ENCODE measurements around the gene TRIP4. TPM values are rescaled to one million over a fixed set of nuclear protein-coding genes. Genes with fewer than 3 reads are reported as not detected.
"Not testable (repeated sequence)": the region's sequence is repeated elsewhere in the genome, so short reads cannot be mapped to it uniquely, and the experiment has no call there.

The TRIP4 gene
- polyA plus RNA-seq (2013, experiment 1 of 2) = 29.0 TPM
- polyA plus RNA-seq (2013, experiment 2 of 2) = 26.8 TPM

DNA sequence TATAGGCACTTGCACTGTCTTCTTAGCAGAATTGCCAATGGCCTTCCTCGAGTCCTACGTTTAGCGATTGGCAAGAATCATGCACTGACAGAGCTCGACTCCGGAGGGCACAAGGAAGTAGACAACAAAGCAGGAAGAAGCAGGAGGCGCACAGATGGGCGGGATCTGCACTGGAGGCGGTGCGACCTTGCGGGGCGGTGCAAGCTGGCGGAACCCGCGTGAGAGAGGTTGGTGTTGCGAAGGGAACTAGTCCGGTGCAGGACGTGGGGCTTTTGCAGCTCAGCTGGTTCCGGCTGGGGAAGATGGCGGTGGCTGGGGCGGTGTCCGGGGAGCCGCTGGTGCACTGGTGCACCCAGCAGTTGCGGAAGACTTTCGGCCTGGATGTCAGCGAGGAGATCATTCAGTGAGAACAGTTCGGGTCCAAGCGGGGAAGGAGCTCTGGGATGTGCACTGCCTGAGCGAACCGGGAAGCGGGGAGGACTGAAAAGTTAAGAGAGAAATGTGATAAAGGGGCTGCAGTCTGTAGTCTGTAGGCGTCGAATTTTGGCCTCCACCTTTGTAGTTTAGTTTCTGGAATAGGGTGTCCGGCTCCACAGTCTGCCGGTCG, at the start of gene TRIP4:
TSS of gene TRIP4 (plus strand) at position 275 of the 607 bp plus-strand sequence. CDS start at position 303, 28 bp downstream.
- WGBS, 2 experiments (ENCODE audit: insufficient coverage in 2 of 2) = 2% methylated on average over 28 to 30 of the region's 35 CpGs
- Histone ChIP-seq H3K4me3 (ENCODE audit: extremely low read depth, insufficient read depth, low read length, poor library complexity, severe bottlenecking) (peak within 1 kb of the TSS; percentile 92), H3K36me3 (ENCODE audit: control insufficient read depth, insufficient read depth, low read length) (peaks cover 1% of the 10 kb centered on the region), H3K27ac (ENCODE audit: low read depth, low read length, severe bottlenecking) (peak within 1 kb of the TSS; percentile 80), H3K4me1 (ENCODE audit: control insufficient read depth, insufficient read depth, low read length, poor library complexity, severe bottlenecking) (no peaks in the 10 kb centered on the region), H3K9me3 (ENCODE audit: control insufficient read depth, low read length) (no peaks in the 10 kb centered on the region)

GRCh38 chr15:64340355-64340754, 47.3 kb upstream of the TRIP4 start:
- Histone ChIP-seq H3K27ac (ENCODE audit: low read depth, low read length, severe bottlenecking) (no peak overlapping the region), H3K4me1 (ENCODE audit: control insufficient read depth, insufficient read depth, low read length, poor library complexity, severe bottlenecking) (no peaks in the 10 kb centered on the region), H3K9me3 (ENCODE audit: control insufficient read depth, low read length) (no peaks in the 10 kb centered on the region), H3K4me3 (ENCODE audit: extremely low read depth, insufficient read depth, low read length, poor library complexity, severe bottlenecking) (no peak overlapping the region), H3K36me3 (ENCODE audit: control insufficient read depth, insufficient read depth, low read length) (peaks cover 23% of the 10 kb centered on the region)
- 93 to 100% methylated on average over 1 of the region's 1 CpG for WGBS, 2 experiments (ENCODE audit: insufficient coverage in 2 of 2)

DNA sequence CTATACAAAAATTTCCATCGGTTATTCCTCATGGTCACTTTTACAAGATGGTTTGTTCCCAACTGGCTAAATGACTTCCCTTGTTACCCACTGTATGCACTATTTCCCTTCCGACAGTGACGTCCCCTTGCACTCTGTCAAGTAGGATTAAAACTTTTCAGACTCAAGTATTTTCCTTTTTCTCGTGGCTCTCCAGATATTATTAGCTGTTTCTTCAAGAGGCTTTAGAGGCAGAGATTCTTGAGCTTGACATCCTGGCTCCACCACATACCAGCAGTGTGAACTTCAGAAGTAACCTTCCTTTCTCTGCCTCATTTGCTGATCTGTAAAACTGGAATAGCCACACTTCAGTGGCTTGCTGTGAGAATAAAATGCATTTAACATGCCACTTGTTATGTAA, 45.7 kb upstream of the TRIP4 start:
- Histone ChIP-seq H3K36me3 (ENCODE audit: control insufficient read depth, insufficient read depth, low read length) (peaks cover 23% of the 10 kb centered on the region), H3K27ac (ENCODE audit: low read depth, low read length, severe bottlenecking) (no peak overlapping the region), H3K4me3 (ENCODE audit: extremely low read depth, insufficient read depth, low read length, poor library complexity, severe bottlenecking) (no peak overlapping the region), H3K4me1 (ENCODE audit: control insufficient read depth, insufficient read depth, low read length, poor library complexity, severe bottlenecking) (no peaks in the 10 kb centered on the region), H3K9me3 (ENCODE audit: control insufficient read depth, low read length) (no peaks in the 10 kb centered on the region)
- WGBS, 2 experiments (ENCODE audit: insufficient coverage in 2 of 2) = 85 to 91% methylated on average over 4 of the region's 4 CpGs

DNA sequence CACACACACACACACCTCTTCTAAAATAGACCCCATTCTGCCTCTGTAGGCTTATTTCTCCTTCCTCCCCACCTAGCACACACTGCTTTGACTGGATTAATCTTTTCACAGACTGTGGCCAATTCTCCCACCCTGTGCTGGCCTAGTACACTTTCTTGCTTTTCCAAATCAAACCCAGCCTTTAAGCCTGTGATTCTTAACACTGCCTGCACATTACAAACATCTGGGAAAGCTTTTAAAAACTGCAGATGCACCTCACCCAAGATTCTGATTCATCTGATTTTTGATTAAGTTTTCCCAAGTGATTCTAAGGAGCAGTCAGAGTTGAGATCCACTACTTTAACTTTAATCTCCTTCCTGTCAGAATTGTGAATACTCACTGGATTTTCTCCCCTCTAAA, 44.4 kb upstream of the TRIP4 start:
- no peaks in the 10 kb centered on the region for H3K9me3 ChIP-seq (ENCODE audit: control insufficient read depth, low read length)
- no peaks in the 10 kb centered on the region for H3K4me1 ChIP-seq (ENCODE audit: control insufficient read depth, insufficient read depth, low read length, poor library complexity, severe bottlenecking)
- no peak overlapping the region for H3K4me3 ChIP-seq (ENCODE audit: extremely low read depth, insufficient read depth, low read length, poor library complexity, severe bottlenecking)
- H3K27ac ChIP-seq (ENCODE audit: low read depth, low read length, severe bottlenecking) = no peak overlapping the region
- peaks cover 30% of the 10 kb centered on the region for H3K36me3 ChIP-seq (ENCODE audit: control insufficient read depth, insufficient read depth, low read length)

GRCh38 chr15:64343841-64344240, 43.8 kb upstream of the TRIP4 start:
- Histone ChIP-seq H3K9me3 (ENCODE audit: control insufficient read depth, low read length) (no peaks in the 10 kb centered on the region), H3K27ac (ENCODE audit: low read depth, low read length, severe bottlenecking) (no peak overlapping the region)
- 100% methylated on average over 1 of the region's 2 CpGs; no CpG with 5 or more reads in 1 of the 2 experiments for WGBS, 2 experiments (ENCODE audit: insufficient coverage in 2 of 2)

GRCh38 chr15:64344651-64345294, 42.9 kb upstream of the TRIP4 start:
- no peak overlapping the region for H3K27ac ChIP-seq (ENCODE audit: low read depth, low read length, severe bottlenecking)
- H3K9me3 ChIP-seq (ENCODE audit: control insufficient read depth, low read length) = no peaks in the 10 kb centered on the region
- no peaks in the 10 kb centered on the region for H3K4me1 ChIP-seq (ENCODE audit: control insufficient read depth, insufficient read depth, low read length, poor library complexity, severe bottlenecking)
- peaks cover 31% of the 10 kb centered on the region for H3K36me3 ChIP-seq (ENCODE audit: control insufficient read depth, insufficient read depth, low read length)
- H3K4me3 ChIP-seq (ENCODE audit: extremely low read depth, insufficient read depth, low read length, poor library complexity, severe bottlenecking) = no peak overlapping the region

More at GRCh38 chr15:64343841-64344240, 43.8 kb upstream of the TRIP4 start:
- no peak overlapping the region for H3K4me3 ChIP-seq (ENCODE audit: extremely low read depth, insufficient read depth, low read length, poor library complexity, severe bottlenecking)
- peaks cover 26% of the 10 kb centered on the region for H3K36me3 ChIP-seq (ENCODE audit: control insufficient read depth, insufficient read depth, low read length)
- H3K4me1 ChIP-seq (ENCODE audit: control insufficient read depth, insufficient read depth, low read length, poor library complexity, severe bottlenecking) = no peaks in the 10 kb centered on the region

GRCh38 chr15:64346242-64346641, 41.4 kb upstream of the TRIP4 start:
- H3K4me1 ChIP-seq (ENCODE audit: control insufficient read depth, insufficient read depth, low read length, poor library complexity, severe bottlenecking); H3K9me3 ChIP-seq (ENCODE audit: control insufficient read depth, low read length); H3K27ac ChIP-seq (ENCODE audit: low read depth, low read length, severe bottlenecking); H3K4me3 ChIP-seq (ENCODE audit: extremely low read depth, insufficient read depth, low read length, poor library complexity, severe bottlenecking): not testable (repeated sequence)
- H3K36me3 ChIP-seq (ENCODE audit: control insufficient read depth, insufficient read depth, low read length) = peaks cover 25% of the 10 kb centered on the region
- WGBS, 2 experiments (ENCODE audit: insufficient coverage in 2 of 2) = 90 to 100% methylated on average over 2 of the region's 6 CpGs

DNA sequence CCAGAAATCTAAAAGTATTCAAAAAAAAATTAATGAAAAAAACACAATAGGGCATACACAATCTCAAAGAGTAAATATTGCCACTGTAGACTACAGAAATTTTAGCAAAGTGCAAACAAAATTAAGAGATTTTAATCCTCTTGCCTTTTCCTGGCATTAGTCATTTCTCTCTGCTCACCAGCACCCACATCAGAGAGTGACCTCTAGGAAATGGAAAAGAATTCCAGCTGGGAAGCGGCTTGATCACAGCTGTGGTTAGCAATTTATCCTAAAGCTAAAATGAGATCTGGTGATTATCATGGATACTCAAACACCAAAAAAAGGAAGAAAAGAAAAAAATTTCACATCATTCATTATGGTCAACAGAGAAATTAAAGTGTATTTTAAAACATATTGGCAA, 39.2 kb upstream of the TRIP4 start:
- peaks cover 22% of the 10 kb centered on the region for H3K36me3 ChIP-seq (ENCODE audit: control insufficient read depth, insufficient read depth, low read length)
- no peaks in the 10 kb centered on the region for H3K4me1 ChIP-seq (ENCODE audit: control insufficient read depth, insufficient read depth, low read length, poor library complexity, severe bottlenecking)
- no peak overlapping the region for H3K4me3 ChIP-seq (ENCODE audit: extremely low read depth, insufficient read depth, low read length, poor library complexity, severe bottlenecking)
- H3K9me3 ChIP-seq (ENCODE audit: control insufficient read depth, low read length) = no peaks in the 10 kb centered on the region
- no CpG with 5 or more reads among the region's 1 CpG for WGBS, 2 experiments (ENCODE audit: insufficient coverage in 2 of 2)
- no peak overlapping the region for H3K27ac ChIP-seq (ENCODE audit: low read depth, low read length, severe bottlenecking)

DNA sequence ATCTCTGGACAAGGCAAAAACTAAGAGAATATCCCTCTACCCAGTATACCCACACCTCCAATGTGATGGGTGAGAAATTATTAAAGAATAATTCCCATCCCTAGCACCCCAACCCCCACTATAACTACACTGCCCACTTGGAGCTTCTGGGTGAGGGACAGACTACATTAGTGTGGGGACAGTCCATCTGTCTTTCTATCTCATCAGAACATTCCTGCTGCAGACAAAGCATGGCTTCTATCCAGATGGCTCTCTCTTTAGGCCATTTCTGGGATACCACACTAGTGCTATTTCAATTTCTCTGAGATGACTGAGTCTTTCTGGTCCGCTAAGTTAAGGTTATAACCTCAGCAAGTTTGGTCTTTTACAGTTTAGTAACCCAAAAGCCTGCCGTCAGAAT, 38.3 kb upstream of the TRIP4 start:
- Histone ChIP-seq H3K4me1 (ENCODE audit: control insufficient read depth, insufficient read depth, low read length, poor library complexity, severe bottlenecking) (no peaks in the 10 kb centered on the region), H3K27ac (ENCODE audit: low read depth, low read length, severe bottlenecking) (no peak overlapping the region), H3K4me3 (ENCODE audit: extremely low read depth, insufficient read depth, low read length, poor library complexity, severe bottlenecking) (no peak overlapping the region), H3K9me3 (ENCODE audit: control insufficient read depth, low read length) (no peaks in the 10 kb centered on the region), H3K36me3 (ENCODE audit: control insufficient read depth, insufficient read depth, low read length) (peaks cover 22% of the 10 kb centered on the region)
- WGBS, 2 experiments (ENCODE audit: insufficient coverage in 2 of 2) = 100% methylated on average over 2 of the region's 2 CpGs

GRCh38 chr15:64351265-64351664, 36.4 kb upstream of the TRIP4 start:
- Histone ChIP-seq H3K27ac (ENCODE audit: low read depth, low read length, severe bottlenecking) (no peak overlapping the region), H3K9me3 (ENCODE audit: control insufficient read depth, low read length) (no peaks in the 10 kb centered on the region), H3K4me3 (ENCODE audit: extremely low read depth, insufficient read depth, low read length, poor library complexity, severe bottlenecking) (no peak overlapping the region), H3K4me1 (ENCODE audit: control insufficient read depth, insufficient read depth, low read length, poor library complexity, severe bottlenecking) (no peaks in the 10 kb centered on the region), H3K36me3 (ENCODE audit: control insufficient read depth, insufficient read depth, low read length) (peaks cover 22% of the 10 kb centered on the region)
- WGBS, 2 experiments (ENCODE audit: insufficient coverage in 2 of 2) = 91% methylated on average over 4 of the region's 7 CpGs; no CpG with 5 or more reads in 1 of the 2 experiments

GRCh38 chr15:64354688-64355344, 32.8 kb upstream of the TRIP4 start:
- peaks cover 8% of the 10 kb centered on the region for H3K36me3 ChIP-seq (ENCODE audit: control insufficient read depth, insufficient read depth, low read length)
- H3K9me3 ChIP-seq (ENCODE audit: control insufficient read depth, low read length) = no peaks in the 10 kb centered on the region
- H3K27ac ChIP-seq (ENCODE audit: low read depth, low read length, severe bottlenecking) = no peak overlapping the region
- WGBS, 2 experiments (ENCODE audit: insufficient coverage in 2 of 2) = 50 to 89% methylated on average over 1 to 2 of the region's 5 CpGs
- no peaks in the 10 kb centered on the region for H3K4me1 ChIP-seq (ENCODE audit: control insufficient read depth, insufficient read depth, low read length, poor library complexity, severe bottlenecking)
- H3K4me3 ChIP-seq (ENCODE audit: extremely low read depth, insufficient read depth, low read length, poor library complexity, severe bottlenecking) = peak overlapping the region; percentile 83
